HEK293T (cell line): ENCODE measurements around the gene SOHLH2.

Source experiments
- BHLHE40 ChIP-seq: fragments of 450-650 bp; IDR thresholded peaks from 2 replicates; pipeline ENCODE4 v1.6.1; 2016; ENCODE audit warnings: mild to moderate bottlenecking, moderate library complexity, borderline replicate concordance
- SP1 ChIP-seq: fragments of 450-650 bp; IDR thresholded peaks from 2 replicates; pipeline ENCODE4 v1.6.1; 2017
- SUZ12 ChIP-seq: fragments of 450-650 bp; IDR thresholded peaks from 2 replicates; pipeline ENCODE4 v1.6.1; 2016; ENCODE audit warnings: mild to moderate bottlenecking

- TF ChIP-seq SP1 (no peak), SUZ12 (no peak), BHLHE40 (no peak)
These were observed 23.6 kb downstream of the SOHLH2 start for GRCh38 chr13:36190771-36191170.
